Measurements from ENCODE around the gene GSK3B. TPM values are rescaled to one million over a fixed set of nuclear protein-coding genes. Genes with fewer than 3 reads are reported as not detected.

GSK3B gene
- total RNA-seq, 2 experiments from 2014 or later = 35.1 to 35.9 TPM

Other genes with a start within 250 kb of the GSK3B start
- not detected for gene GPR156, start 190.8 kb upstream of the GSK3B start, total RNA-seq

Measured in activated CD8-positive, alpha-beta memory T cell treated with anti-CD3 and anti-CD28 coated beads, Interleukin-2, amount 10 ng/mL, durations not matched to agents 7 days and 5 days (primary cell).